Measurements from ENCODE around the gene EML4. TPM values are rescaled to one million over a fixed set of nuclear protein-coding genes. Genes with fewer than 3 reads are reported as not detected.
A peak's percentile ranks its signal among the peaks of the same experiment; 100 is the strongest.

EML4 gene
- total RNA-seq, 1 experiment from 2014 or later: 107 TPM

DNA sequence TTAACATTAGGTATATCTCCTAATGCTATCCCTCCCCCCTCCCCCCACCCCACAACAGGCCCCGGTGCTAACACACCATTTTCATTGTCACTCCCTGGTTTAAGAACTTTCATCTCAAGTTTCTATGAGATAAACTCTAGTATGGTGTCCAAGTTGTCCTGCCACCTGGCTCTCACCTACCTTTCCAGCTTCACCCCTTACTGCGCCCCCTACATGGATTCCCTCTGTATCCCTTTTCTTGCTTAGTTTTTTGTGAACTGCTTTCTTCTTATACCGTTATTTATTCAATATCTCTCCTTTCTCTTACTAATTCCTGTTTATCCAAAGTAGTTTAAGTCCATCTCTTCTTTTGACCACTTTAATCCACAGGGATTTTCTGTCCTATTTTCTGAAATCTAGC lies 15.2 kb downstream of the EML4 start:
- peaks cover 42% of the 10 kb centered on the region for H3K4me1 ChIP-seq (ENCODE audit: control insufficient read depth, insufficient read depth, low read length)
- CTCF ChIA-PET: no interaction called here
- H3K36me3 ChIP-seq (ENCODE audit: control insufficient read depth, insufficient read depth, low read length): no peaks in the 10 kb centered on the region
- H3K27ac ChIP-seq (ENCODE audit: low read length): no peak overlapping the region
- H3K27me3 ChIP-seq (ENCODE audit: control insufficient read depth, insufficient read depth, low read length): no peaks in the 10 kb centered on the region
- in situ Hi-C loops (cut with HindIII; ENCODE audit: low pct_unique_long_range_greater_than_20kb, low sequenced_read_pairs) (no loop called here), intact Hi-C loops (cut with micrococcal nuclease; ENCODE audit: unreplicated experiment) (no loop called here)
- no peaks in the 10 kb centered on the region for H3K9me3 ChIP-seq (ENCODE audit: control insufficient read depth, insufficient read depth, low read depth, low read length)
- BruUV-seq (replicated peaks): no TSS peak
- TF ChIP-seq REST (IDR thresholded peaks at IDR 0.05; ENCODE audit: insufficient read depth in 1 of 2, low read depth in 2 of 2, low read length in 1 of 2): no peak
- TF ChIP-seq TCF7L2 (IDR thresholded peaks at IDR 0.05; ENCODE audit: low read depth, low read length): no peak
- TF ChIP-seq, protein P1, sequence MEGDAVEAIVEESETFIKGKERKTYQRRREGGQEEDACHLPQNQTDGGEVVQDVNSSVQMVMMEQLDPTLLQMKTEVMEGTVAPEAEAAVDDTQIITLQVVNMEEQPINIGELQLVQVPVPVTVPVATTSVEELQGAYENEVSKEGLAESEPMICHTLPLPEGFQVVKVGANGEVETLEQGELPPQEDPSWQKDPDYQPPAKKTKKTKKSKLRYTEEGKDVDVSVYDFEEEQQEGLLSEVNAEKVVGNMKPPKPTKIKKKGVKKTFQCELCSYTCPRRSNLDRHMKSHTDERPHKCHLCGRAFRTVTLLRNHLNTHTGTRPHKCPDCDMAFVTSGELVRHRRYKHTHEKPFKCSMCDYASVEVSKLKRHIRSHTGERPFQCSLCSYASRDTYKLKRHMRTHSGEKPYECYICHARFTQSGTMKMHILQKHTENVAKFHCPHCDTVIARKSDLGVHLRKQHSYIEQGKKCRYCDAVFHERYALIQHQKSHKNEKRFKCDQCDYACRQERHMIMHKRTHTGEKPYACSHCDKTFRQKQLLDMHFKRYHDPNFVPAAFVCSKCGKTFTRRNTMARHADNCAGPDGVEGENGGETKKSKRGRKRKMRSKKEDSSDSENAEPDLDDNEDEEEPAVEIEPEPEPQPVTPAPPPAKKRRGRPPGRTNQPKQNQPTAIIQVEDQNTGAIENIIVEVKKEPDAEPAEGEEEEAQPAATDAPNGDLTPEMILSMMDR (IDR thresholded peaks at IDR 0.05): no peak; the same call in 1 of the 2 replicates
- no peak for TF ChIP-seq SIN3A (IDR thresholded peaks at IDR 0.05; ENCODE audit: borderline replicate concordance, insufficient read depth, low read depth, low read length)
- no peak for TF ChIP-seq POLR2AphosphoS5 (IDR thresholded peaks at IDR 0.05; ENCODE audit: low read depth, low read length)
- ATAC-seq (no peak), DNase-seq (ENCODE audit: low read depth, low spot score) (no peak)
- POLR2A ChIA-PET: no interaction called here
- no peak overlapping the region for H3K4me3 ChIP-seq (ENCODE audit: low read depth in 2 of 2, low read length in 2 of 2)

DNA sequence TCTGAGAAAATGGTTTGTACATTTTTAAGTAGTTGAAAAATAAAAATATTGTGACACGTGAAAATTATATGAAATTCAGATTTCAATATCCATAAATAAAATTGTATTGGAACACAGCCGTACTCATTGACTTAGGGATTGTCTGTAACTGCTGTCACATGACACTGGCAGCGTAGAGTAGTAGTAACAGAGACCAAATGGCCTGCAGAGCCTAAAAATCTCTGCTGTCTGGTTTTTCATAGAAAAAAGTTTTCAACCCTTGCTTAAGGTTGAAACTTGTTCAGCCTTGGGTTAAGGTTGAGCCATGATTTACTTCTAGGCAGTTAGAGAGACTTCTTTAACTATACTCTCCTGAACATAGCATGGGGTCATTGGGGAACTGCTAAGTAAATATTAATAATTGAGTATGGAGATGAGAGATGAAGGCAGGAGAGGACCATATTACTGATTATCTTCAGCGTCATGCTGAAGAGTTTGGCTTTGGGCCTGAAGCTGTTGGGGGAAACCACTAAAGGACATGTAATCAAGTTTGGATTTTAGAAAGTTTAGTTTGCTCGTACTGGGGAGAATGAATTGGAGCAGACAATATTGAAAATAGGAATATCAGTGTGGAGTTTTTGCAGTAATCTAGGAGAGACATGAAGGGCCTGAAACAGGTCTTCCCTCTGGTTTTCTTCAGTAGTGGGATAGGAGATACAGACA lies 16.2 kb downstream of the EML4 start:
- H3K4me3 ChIP-seq (ENCODE audit: low read depth in 2 of 2, low read length in 2 of 2): no peak overlapping the region

More for the DNA sequence above, 16.2 kb downstream of the EML4 start:
- CTCF ChIA-PET: no interaction called here
- H3K4me1 ChIP-seq (ENCODE audit: control insufficient read depth, insufficient read depth, low read length): peaks cover 46% of the 10 kb centered on the region
- POLR2A ChIA-PET: no interaction called here
- no peaks in the 10 kb centered on the region for H3K36me3 ChIP-seq (ENCODE audit: control insufficient read depth, insufficient read depth, low read length)
- no peak for ATAC-seq
- H3K9me3 ChIP-seq (ENCODE audit: control insufficient read depth, insufficient read depth, low read depth, low read length): no peaks in the 10 kb centered on the region
- in situ Hi-C loops (cut with HindIII; ENCODE audit: low pct_unique_long_range_greater_than_20kb, low sequenced_read_pairs) (no loop called here), intact Hi-C loops (cut with micrococcal nuclease; ENCODE audit: unreplicated experiment) (no loop called here)
- peak overlapping the region; percentile 30; the same call in 1 of the 2 replicates for H3K27ac ChIP-seq (ENCODE audit: low read length)
- TF ChIP-seq REST (IDR thresholded peaks at IDR 0.05; ENCODE audit: insufficient read depth in 1 of 2, low read depth in 2 of 2, low read length in 1 of 2) (no peak), SIN3A (IDR thresholded peaks at IDR 0.05; ENCODE audit: borderline replicate concordance, insufficient read depth, low read depth, low read length) (no peak), TCF7L2 (IDR thresholded peaks at IDR 0.05; ENCODE audit: low read depth, low read length) (no peak), POLR2AphosphoS5 (IDR thresholded peaks at IDR 0.05; ENCODE audit: low read depth, low read length) (no peak)
- TF ChIP-seq, protein P1 (IDR thresholded peaks at IDR 0.05): no peak
- DNase-seq (ENCODE audit: low read depth, low spot score): no peak
- no peaks in the 10 kb centered on the region for H3K27me3 ChIP-seq (ENCODE audit: control insufficient read depth, insufficient read depth, low read length)
- BruUV-seq (replicated peaks): no TSS peak

All from Panc1 (cell line).